ENCODE measurements around the gene AASDH. TPM values are rescaled to one million over a fixed set of nuclear protein-coding genes. Genes with fewer than 3 reads are reported as not detected.

AASDH gene
- total RNA-seq, result 10 to 100 TPM; 12.3 to 15.3 TPM
- polyA plus RNA-seq (ENCODE audit: insufficient read length in 6 of 6), result 10 to 100 TPM; 24.0 to 33.3 (median 27.7) TPM
- long read RNA-seq, donor 1, partial matches to known transcripts, result 13 of 16 reads
- long read RNA-seq, donor 1, other reads (novel, unspliced or antisense), result 0 of 16 reads
- long read RNA-seq, donor 2, partial matches to known transcripts, result 5 of 6 reads
- long read RNA-seq, donor 2, other reads (novel, unspliced or antisense), result 0 of 6 reads
- long read RNA-seq, donor 3, partial matches to known transcripts, result 8 of 10 reads
- long read RNA-seq, donor 3, other reads (novel, unspliced or antisense), result 0 of 10 reads
- long read RNA-seq, donor 4, partial matches to known transcripts, result 9 of 9 reads
- long read RNA-seq, donor 4, other reads (novel, unspliced or antisense), result 0 of 9 reads
- long read RNA-seq, donor 5, partial matches to known transcripts, result 9 of 13 reads
- long read RNA-seq, donor 5, other reads (novel, unspliced or antisense), result 0 of 13 reads
- long read RNA-seq, donor 6, partial matches to known transcripts, result 10 of 12 reads
- long read RNA-seq, donor 6, other reads (novel, unspliced or antisense), result 0 of 12 reads
- long read RNA-seq, donor 7, result 0 reads
- long read RNA-seq, donor 8, partial matches to known transcripts, result 0 of 3 reads
- long read RNA-seq, donor 8, other reads (novel, unspliced or antisense), result 0 of 3 reads
- long read RNA-seq, donor 9, result 0 reads
- long read RNA-seq, donor 10, partial matches to known transcripts, result 3 of 5 reads
- long read RNA-seq, donor 10, other reads (novel, unspliced or antisense), result 1 of 5 reads
- long read RNA-seq, donor 11, partial matches to known transcripts, result 0 of 1 reads
- long read RNA-seq, donor 11, other reads (novel, unspliced or antisense), result 0 of 1 reads
- long read RNA-seq, donor 12, partial matches to known transcripts, result 0 of 3 reads
- long read RNA-seq, donor 12, other reads (novel, unspliced or antisense), result 0 of 3 reads

- TF ChIP-seq CTCF (IDR thresholded peaks at IDR 0.05), result no peak
- Histone ChIP-seq H3K9me3 (no peaks in the 10 kb centered on the region), H3K36me3 (no peaks in the 10 kb centered on the region), H3K4me3 (peak within 1 kb of the TSS; percentile 66 to 73), H3K27ac (peak within 1 kb of the TSS; percentile 98 to 99), H3K4me1 (peaks cover 0 to 26% of the 10 kb centered on the region in 2 donors), H3K27me3 (no peaks in the 10 kb centered on the region)
- DNase-seq (peak; percentile 93 to 98 (median 96)), ATAC-seq (peak; percentile 97)
- intact Hi-C loops (cut with DNase I), result no loop called here
Observed at GRCh38 chr4:56387023-56388001, at the start of gene AASDH. TSS of gene AASDH (minus strand) at chr4:56387491. CDS start at chr4:56384299, 3,192 bp downstream.

- intact Hi-C loops (cut with DNase I), result no loop called here
- peak; percentile 94 for ATAC-seq
Observed at GRCh38 chr4:56435140-56435926, 48.0 kb upstream of the AASDH start, which contains the start of gene PPAT. TSS of gene PPAT (minus strand) at chr4:56435615. CDS start at chr4:56435477, 138 bp downstream.

GRCh38 chr4:56434599-56435139 is 47.4 kb upstream of the AASDH start:
- TF ChIP-seq CTCF (IDR thresholded peaks at IDR 0.05), result no peak
- H3K4me1 ChIP-seq, result peaks cover 0 to 28% of the 10 kb centered on the region in 2 donors
- peak; percentile 36 to 87 (median 57) for DNase-seq
- peak overlapping the region; percentile 77 to 80 for H3K4me3 ChIP-seq
- H3K27ac ChIP-seq, result peak overlapping the region; percentile 94 to 95
- no peaks in the 10 kb centered on the region for H3K36me3 ChIP-seq
- intact Hi-C loops (cut with DNase I), result no loop called here
- ATAC-seq, result peak; percentile 30
- H3K27me3 ChIP-seq, result no peaks in the 10 kb centered on the region
- H3K9me3 ChIP-seq, result no peaks in the 10 kb centered on the region

More at GRCh38 chr4:56435140-56435926, 48.0 kb upstream of the AASDH start, which contains the start of gene PPAT:
- peaks cover 0 to 28% of the 10 kb centered on the region in 2 donors for H3K4me1 ChIP-seq
- H3K36me3 ChIP-seq, result no peaks in the 10 kb centered on the region
- peak within 1 kb of the TSS; percentile 77 to 80 for H3K4me3 ChIP-seq
- DNase-seq, result peak; percentile 99 to 100 (median 99)
- peak; percentile 12 to 59 for TF ChIP-seq CTCF (IDR thresholded peaks at IDR 0.05)
- no peaks in the 10 kb centered on the region for H3K27me3 ChIP-seq
- H3K9me3 ChIP-seq, result no peaks in the 10 kb centered on the region
- H3K27ac ChIP-seq, result peak within 1 kb of the TSS; percentile 94 to 95

- Histone ChIP-seq H3K27ac (no peak overlapping the region), H3K4me1 (peaks cover 0 to 25% of the 10 kb centered on the region in 2 donors), H3K27me3 (no peaks in the 10 kb centered on the region), H3K4me3 (no peak overlapping the region), H3K9me3 (no peaks in the 10 kb centered on the region), H3K36me3 (no peaks in the 10 kb centered on the region)
- intact Hi-C loops (cut with DNase I), result no loop called here
- DNase-seq, result no peak
- ATAC-seq, result no peak
- no peak for TF ChIP-seq CTCF (IDR thresholded peaks at IDR 0.05)
Observed at GRCh38 chr4:56433280-56433679, 46.0 kb upstream of the AASDH start.
